Loucy (cell line): Measurements from ENCODE around the gene PINK1.
"Not testable (repeated sequence)": the region's sequence is repeated elsewhere in the genome, so short reads cannot be mapped to it uniquely, and the experiment has no call there.

ENCODE experiments used
- H2AFZ ChIP-seq: fragments of 200-600 bp; sonication (generic); 2 replicates; pipeline ENCODE4 v1.6.0; 2016; ENCODE audit warnings: antibody characterized with exemption, mild to moderate bottlenecking, low read length, moderate library complexity
- H3F3A ChIP-seq: fragments of 200-600 bp; 2 replicates; pipeline ENCODE4 v1.6.0; 2016; ENCODE audit warnings: antibody characterized with exemption, low read depth, mild to moderate bottlenecking
- H3K27me3 ChIP-seq: fragments of 200-600 bp; sonication (generic); 2 replicates; pipeline ENCODE4 v1.6.1; 2014; ENCODE audit warnings: low read length, mild to moderate bottlenecking; ENCODE audit not compliant: insufficient read depth, poor library complexity, severe bottlenecking
- H3K36me3 ChIP-seq: fragments of 200-600 bp; sonication (generic); 2 replicates; pipeline ENCODE4 v1.6.1; 2016; ENCODE audit warnings: low read length; ENCODE audit not compliant: insufficient read depth
- H3K4me1 ChIP-seq: fragments of 200-600 bp; sonication (generic); 2 replicates; pipeline ENCODE4 v1.5.1; 2014; ENCODE audit warnings: low read length, mild to moderate bottlenecking; ENCODE audit not compliant: insufficient read depth, poor library complexity, severe bottlenecking
- H3K4me2 ChIP-seq: fragments of 200-600 bp; sonication (generic); 2 replicates; pipeline ENCODE4 v1.6.0; 2014; ENCODE audit warnings: antibody characterized with exemption, low read length, low read depth, mild to moderate bottlenecking; ENCODE audit not compliant: poor library complexity, severe bottlenecking
- H3K4me3 ChIP-seq: fragments of 200-600 bp; sonication (generic); 2 replicates; pipeline ENCODE4 v1.5.1; 2014; ENCODE audit warnings: low read length, mild to moderate bottlenecking, mixed read lengths; ENCODE audit not compliant: poor library complexity, severe bottlenecking
- H3K79me2 ChIP-seq: fragments of 200-600 bp; sonication (generic); 2 replicates; pipeline ENCODE4 v1.6.1; 2014; ENCODE audit warnings: low read length; ENCODE audit not compliant: insufficient read depth
- H3K9ac ChIP-seq: fragments of 200-600 bp; sonication (generic); 2 replicates; pipeline ENCODE4 v1.6.0; 2014; ENCODE audit warnings: mild to moderate bottlenecking, low read depth, low read length, moderate library complexity; ENCODE audit not compliant: poor library complexity, severe bottlenecking
- H3K9me2 ChIP-seq: fragments of 200-600 bp; sonication (generic); replicated peaks from 2 replicates; pipeline ENCODE4 v1.6.1; 2016; ENCODE audit warnings: low read depth, low read length, mixed read lengths
- H3K9me3 ChIP-seq: fragments of 200-600 bp; sonication (generic); 2 replicates; pipeline ENCODE4 v1.6.1; 2014; ENCODE audit warnings: mild to moderate bottlenecking, antibody characterized with exemption, low read length, low read depth; ENCODE audit not compliant: insufficient read depth
- H4K20me1 ChIP-seq: fragments of 200-600 bp; sonication (generic); 2 replicates; pipeline ENCODE4 v1.6.0; 2014; ENCODE audit warnings: antibody characterized with exemption, low read length, mild to moderate bottlenecking; ENCODE audit not compliant: insufficient read depth, poor library complexity, severe bottlenecking
- CTCF ChIP-seq: fragments of 200-600 bp; sonication (generic); conservative IDR thresholded peaks from 2 replicates; pipeline ENCODE4 v1.5.1; 2014; ENCODE audit warnings: mild to moderate bottlenecking, antibody characterized with exemption, low read length
- EZH2phosphoT487 ChIP-seq: fragments of 200-600 bp; IDR thresholded peaks from 2 replicates; pipeline ENCODE4 v1.6.1; 2018; ENCODE audit warnings: antibody characterized with exemption, mild to moderate bottlenecking, moderate library complexity, borderline replicate concordance

PINK1 gene

DNA sequence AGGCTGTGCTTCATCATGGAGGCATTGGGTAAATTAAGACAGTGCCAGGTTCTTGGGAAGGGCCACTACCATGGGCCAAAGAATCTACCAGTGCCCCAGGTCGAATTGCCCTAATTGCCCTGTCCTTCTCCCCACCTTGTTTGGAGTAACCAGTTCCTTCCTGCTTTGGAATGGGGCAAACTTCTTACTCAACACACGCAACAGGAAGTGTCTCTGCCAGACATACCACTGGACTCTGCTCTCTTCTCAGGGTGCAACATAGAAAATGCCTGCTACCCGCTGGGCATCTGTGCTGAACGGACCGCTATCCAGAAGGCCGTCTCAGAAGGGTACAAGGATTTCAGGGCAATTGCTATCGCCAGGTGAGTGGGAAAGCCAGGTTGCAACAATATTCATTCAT lies 28.6 kb upstream of the PINK1 start:
- H2AFZ ChIP-seq = no peak overlapping the region; the same call in 1 of the 2 replicates
- TF ChIP-seq EZH2phosphoT487 = no peak
- TF ChIP-seq CTCF = no peak
- no peak overlapping the region for H3K4me3 ChIP-seq
- no peaks in the 10 kb centered on the region for H3F3A ChIP-seq
- H3K79me2 ChIP-seq = no peaks in the 10 kb centered on the region
- no peaks in the 10 kb centered on the region for H4K20me1 ChIP-seq
- no peaks in the 10 kb centered on the region for H3K4me1 ChIP-seq
- no peaks in the 10 kb centered on the region for H3K9me2 ChIP-seq
- no peaks in the 10 kb centered on the region for H3K36me3 ChIP-seq
- no peaks in the 10 kb centered on the region for H3K27me3 ChIP-seq
- H3K4me2 ChIP-seq = no peak overlapping the region
- no peak overlapping the region for H3K9ac ChIP-seq
- H3K9me3 ChIP-seq = no peaks in the 10 kb centered on the region

DNA sequence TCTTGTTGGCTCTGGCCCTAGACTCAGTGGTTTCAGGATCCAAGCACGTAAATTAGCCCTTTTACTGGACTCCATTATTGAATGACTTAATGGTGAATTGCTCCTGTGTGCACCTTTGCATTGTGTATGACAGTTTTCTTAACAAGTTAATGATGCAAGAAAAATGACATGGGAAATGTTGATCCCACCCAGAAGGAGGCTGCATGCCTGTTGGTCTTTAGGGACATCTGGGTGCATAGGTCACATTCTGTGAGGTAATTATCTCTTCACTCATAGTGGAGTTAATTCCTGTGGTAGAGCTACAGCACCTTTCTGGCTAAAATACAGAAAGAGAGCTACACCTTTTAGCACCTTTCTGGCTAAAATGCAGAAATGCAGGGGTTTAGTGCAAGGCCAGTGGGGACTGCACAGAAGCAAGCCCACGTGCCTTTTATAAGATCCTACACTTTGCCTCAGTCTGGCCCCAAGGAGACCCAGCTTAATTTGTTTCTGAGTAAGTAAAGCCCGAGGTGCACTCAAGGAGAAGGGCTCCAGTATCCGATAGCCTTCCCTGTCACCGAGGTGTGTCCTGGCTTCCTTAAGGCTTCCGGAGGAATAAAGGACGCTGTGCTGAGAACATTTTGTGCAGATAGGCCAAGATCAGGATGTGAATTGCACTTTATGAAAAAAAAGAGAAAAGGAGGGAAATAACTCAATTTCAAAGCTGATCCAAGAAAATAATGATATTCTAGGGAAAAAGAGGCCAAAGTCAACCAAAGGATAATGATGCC lies 26.3 kb upstream of the PINK1 start:
- H3K4me1 ChIP-seq, H3F3A ChIP-seq, H3K9me3 ChIP-seq, H3K36me3 ChIP-seq, H3K79me2 ChIP-seq, H3K9ac ChIP-seq, H3K4me3 ChIP-seq, H4K20me1 ChIP-seq, H3K9me2 ChIP-seq, H3K4me2 ChIP-seq, H3K27me3 ChIP-seq, H2AFZ ChIP-seq: not testable (repeated sequence)

DNA sequence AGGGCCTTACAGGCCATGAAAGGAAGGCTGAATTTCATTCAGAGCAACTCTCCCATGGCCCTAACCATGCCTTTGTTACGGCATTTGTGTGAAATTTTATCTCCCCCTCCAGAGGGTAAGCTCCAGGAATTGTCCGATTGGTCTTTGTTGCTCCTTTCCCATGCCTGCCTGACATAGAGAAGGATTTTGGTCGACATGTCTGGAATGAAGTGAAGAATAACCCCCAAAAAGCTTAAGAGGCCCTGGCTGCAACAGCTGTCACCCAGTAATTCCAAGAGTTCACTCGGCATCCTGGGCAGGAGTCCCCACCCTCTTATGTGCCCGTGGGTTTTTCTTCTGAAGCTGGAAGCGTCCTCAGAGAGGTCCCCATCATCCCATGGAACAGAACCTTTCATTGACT lies 23.7 kb upstream of the PINK1 start:
- Histone ChIP-seq H3K4me3 (no peak overlapping the region), H3K79me2 (no peaks in the 10 kb centered on the region), H2AFZ (no peak overlapping the region), H3K4me1 (no peaks in the 10 kb centered on the region), H3K27me3 (no peaks in the 10 kb centered on the region), H3K9ac (no peak overlapping the region), H3K9me2 (no peaks in the 10 kb centered on the region), H4K20me1 (no peaks in the 10 kb centered on the region), H3K4me2 (no peak overlapping the region), H3F3A (no peaks in the 10 kb centered on the region), H3K9me3 (no peaks in the 10 kb centered on the region), H3K36me3 (no peaks in the 10 kb centered on the region)
- TF ChIP-seq EZH2phosphoT487 (no peak), CTCF (no peak)

GRCh38 chr1:20610970-20611369 lies 22.3 kb upstream of the PINK1 start:
- no peaks in the 10 kb centered on the region for H3K27me3 ChIP-seq
- no peaks in the 10 kb centered on the region for H3F3A ChIP-seq
- H3K4me1 ChIP-seq = no peaks in the 10 kb centered on the region
- no peaks in the 10 kb centered on the region for H3K9me3 ChIP-seq
- no peak overlapping the region for H3K4me2 ChIP-seq
- no peak overlapping the region for H2AFZ ChIP-seq
- H3K4me3 ChIP-seq = no peak overlapping the region
- H4K20me1 ChIP-seq = no peaks in the 10 kb centered on the region
- H3K36me3 ChIP-seq = no peaks in the 10 kb centered on the region
- TF ChIP-seq EZH2phosphoT487 (no peak), CTCF (no peak)
- no peaks in the 10 kb centered on the region for H3K79me2 ChIP-seq
- H3K9ac ChIP-seq = no peak overlapping the region
- no peaks in the 10 kb centered on the region for H3K9me2 ChIP-seq
